Lung (tissue), 12 donors: Measurements from ENCODE around the gene ANO1. TPM values are rescaled to one million over a fixed set of nuclear protein-coding genes. Genes with fewer than 3 reads are reported as not detected.

Experiments
- ATAC-seq: fragments of 200-7000 bp; cut with Tn5 transposase; one replicate; pipeline ENCODE4 v1.9.1; 2020; ENCODE audit warnings: moderate number of reproducible peaks; ENCODE audit not compliant: insufficient read depth, low FRiP score
- DNase-seq, 3 donors: peaks; one replicate each; pipeline ENCODE4 v3.0.0-alpha.2; 2013 to 2017
- H3K27ac ChIP-seq, 2 donors: one replicate each; pipeline ENCODE4 v1.5.1; 2013; ENCODE audit warnings: mild to moderate bottlenecking in 2 of 2, moderate library complexity in 2 of 2, control low read depth in 1 of 2, inconsistent platforms in 1 of 2, low read depth in 1 of 2, low read length in 1 of 2
- H3K27me3 ChIP-seq, 3 donors: one replicate each; pipeline ENCODE4 v1.5.1; 2013; ENCODE audit warnings: low read length in 2 of 3; ENCODE audit not compliant: control insufficient read depth in 3 of 3, insufficient read depth in 3 of 3
- H3K36me3 ChIP-seq, 4 donors: one replicate each; pipeline ENCODE4 v1.5.1; 2013; ENCODE audit warnings: low read length in 4 of 4, mild to moderate bottlenecking in 1 of 4, moderate library complexity in 1 of 4; ENCODE audit not compliant: control insufficient read depth in 4 of 4, insufficient read depth in 4 of 4
- H3K4me1 ChIP-seq, 5 donors: one replicate each; pipeline ENCODE4 v1.5.1; 2013; ENCODE audit warnings: low read length in 5 of 5, mild to moderate bottlenecking in 2 of 5, moderate library complexity in 1 of 5; ENCODE audit not compliant: control insufficient read depth in 5 of 5, insufficient read depth in 5 of 5
- H3K4me3 ChIP-seq: one replicate; pipeline ENCODE4 v1.5.1; 2013; ENCODE audit warnings: mild to moderate bottlenecking, control low read depth, moderate library complexity
- H3K9ac ChIP-seq, 2 donors: one replicate each; pipeline ENCODE4 v1.5.1; 2013; ENCODE audit warnings: low read length in 2 of 2, control low read depth in 1 of 2; ENCODE audit not compliant: insufficient read depth in 1 of 2
- H3K9me3 ChIP-seq, 4 donors: one replicate each; pipeline ENCODE4 v1.5.1; 2013; ENCODE audit warnings: low read length in 3 of 4, mild to moderate bottlenecking in 1 of 4, moderate library complexity in 1 of 4; ENCODE audit not compliant: control insufficient read depth in 4 of 4, insufficient read depth in 3 of 4
- WGBS, 2 donors: extraction: QIAGEN DNeasy Blood & Tissue Kit; methylation state at CpG; one replicate each; pipeline ENCODE4 v1.1.7; 2013; 5-methylcytosine and 5-hydroxymethylcytosine counted together
- polyA plus RNA-seq, 2 donors: library from polyadenylated mRNA; stranded (reverse); fragments of 200-250 nt; gene quantifications; one replicate each; pipeline ENCODE4 v1.2.1, GENCODE V29; 2013
- total RNA-seq, 2 donors: library from RNA; depleted of rRNA in 1 of 2; stranded (reverse); fragments of >200 nt in 1 of 2; gene quantifications; one replicate each; pipeline ENCODE4 v1.2.1, GENCODE V29; 2014 to 2021
- TF ChIP-seq, protein P1 (sequence below): IDR thresholded peaks from 2 replicates; pipeline ENCODE4 v1.5.1; 2012; ENCODE audit warnings: mild to moderate bottlenecking; ENCODE audit errors: control extremely low read depth, extremely low read depth
- donor health status: control.
- donor health status: control.
- donor health status: Bipolar disorder and iron deficiency.
- donor health status: healthy.
- donor health status: DM: yes; HTN: yes; CAD: no.

The ANO1 gene
- total and polyA plus RNA-seq, 4 donors, result 1.2 to 10.8 (median 5.5) TPM

DNA sequence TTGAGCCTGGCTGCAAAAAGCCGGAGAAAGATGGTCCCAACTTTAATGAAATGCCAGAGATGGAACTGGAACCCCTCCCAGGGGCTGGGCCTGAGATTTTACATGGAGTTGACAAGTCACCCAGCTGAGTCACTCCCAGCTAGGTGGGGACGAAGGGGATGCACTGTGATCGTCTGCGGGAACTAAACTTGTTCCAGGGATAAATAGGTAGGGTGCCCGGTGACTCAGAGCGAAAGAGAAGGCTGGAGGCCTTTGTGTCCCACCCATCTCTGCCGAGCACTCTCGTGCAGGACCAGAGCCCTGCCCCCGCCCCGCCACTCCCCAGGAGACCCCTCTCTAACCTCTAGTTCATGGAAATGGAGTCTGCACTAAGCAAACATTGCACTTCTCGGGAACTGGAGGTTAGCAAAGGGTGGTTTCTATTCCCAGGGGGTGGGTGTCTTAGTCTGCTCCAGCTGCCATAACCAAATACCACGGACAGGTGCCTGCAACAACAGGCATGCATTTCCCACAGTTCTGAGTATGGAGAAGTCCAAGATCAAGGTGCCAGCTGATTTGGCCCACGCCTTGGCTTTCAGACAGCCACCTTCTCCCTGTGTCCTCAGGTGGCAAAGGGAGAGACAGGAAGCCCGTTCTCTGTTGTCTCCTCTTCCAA is 64.2 kb downstream of the ANO1 start:
- Histone ChIP-seq H3K9me3 (no peaks in the 10 kb centered on the region), H3K27ac (no peak overlapping the region), H3K36me3 (no peaks in the 10 kb centered on the region), H3K4me1 (peaks cover 0 to 20% (median 7%) of the 10 kb centered on the region in 5 donors), H3K4me3 (no peak overlapping the region), H3K27me3 (peaks cover 0 to 3% (median 3%) of the 10 kb centered on the region in 3 donors), H3K9ac (peak overlapping the region in 1 of 2 donors; percentile 32)
- 49 to 57% methylated on average over 14 of the region's 14 CpGs for WGBS, 2 donors
- DNase-seq, result peak in 2 of 3 donors; percentile 22 to 44
- no peak for ATAC-seq
- TF ChIP-seq, protein P1, sequence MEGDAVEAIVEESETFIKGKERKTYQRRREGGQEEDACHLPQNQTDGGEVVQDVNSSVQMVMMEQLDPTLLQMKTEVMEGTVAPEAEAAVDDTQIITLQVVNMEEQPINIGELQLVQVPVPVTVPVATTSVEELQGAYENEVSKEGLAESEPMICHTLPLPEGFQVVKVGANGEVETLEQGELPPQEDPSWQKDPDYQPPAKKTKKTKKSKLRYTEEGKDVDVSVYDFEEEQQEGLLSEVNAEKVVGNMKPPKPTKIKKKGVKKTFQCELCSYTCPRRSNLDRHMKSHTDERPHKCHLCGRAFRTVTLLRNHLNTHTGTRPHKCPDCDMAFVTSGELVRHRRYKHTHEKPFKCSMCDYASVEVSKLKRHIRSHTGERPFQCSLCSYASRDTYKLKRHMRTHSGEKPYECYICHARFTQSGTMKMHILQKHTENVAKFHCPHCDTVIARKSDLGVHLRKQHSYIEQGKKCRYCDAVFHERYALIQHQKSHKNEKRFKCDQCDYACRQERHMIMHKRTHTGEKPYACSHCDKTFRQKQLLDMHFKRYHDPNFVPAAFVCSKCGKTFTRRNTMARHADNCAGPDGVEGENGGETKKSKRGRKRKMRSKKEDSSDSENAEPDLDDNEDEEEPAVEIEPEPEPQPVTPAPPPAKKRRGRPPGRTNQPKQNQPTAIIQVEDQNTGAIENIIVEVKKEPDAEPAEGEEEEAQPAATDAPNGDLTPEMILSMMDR, result no peak

DNA sequence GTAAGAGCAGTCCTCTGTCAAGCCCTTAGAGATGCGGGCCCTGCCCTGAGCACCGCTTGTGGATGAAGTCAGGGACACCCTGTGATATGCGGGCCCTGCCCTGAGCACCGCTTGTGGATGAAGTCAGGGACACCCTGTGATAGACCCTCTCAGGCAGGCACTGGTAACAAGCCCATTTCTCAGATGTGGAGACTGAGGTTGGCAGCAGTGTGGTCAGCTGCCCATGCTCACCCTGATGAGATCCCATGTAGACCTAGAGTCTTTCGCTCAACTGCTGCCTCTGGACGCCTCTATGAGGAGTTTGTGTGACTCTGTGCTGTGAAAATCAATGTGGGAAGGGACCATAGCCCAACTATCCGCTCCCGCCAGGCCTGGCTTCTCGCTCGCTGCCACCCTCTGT is 66.1 kb downstream of the ANO1 start:
- no peak for ATAC-seq

DNA sequence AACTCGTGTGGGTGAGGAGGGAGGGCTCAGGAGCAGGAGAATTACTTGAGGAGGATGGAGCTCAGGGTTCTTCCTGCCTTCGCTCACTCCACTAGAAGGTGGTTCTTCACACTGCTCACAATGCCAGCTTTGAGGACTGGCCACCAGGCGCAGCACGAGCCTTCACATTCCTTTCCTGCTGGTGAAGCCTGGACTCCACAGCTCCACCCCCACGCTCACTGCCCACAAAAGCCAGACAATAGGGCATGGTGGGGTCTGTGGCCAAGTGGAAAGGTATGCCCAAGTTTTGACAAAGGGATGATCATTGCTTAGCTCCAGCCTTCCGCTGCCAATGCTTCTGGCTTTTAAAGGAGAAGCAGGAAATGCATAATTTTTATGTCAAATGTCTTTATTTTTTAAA is 67.0 kb downstream of the ANO1 start:
- DNase-seq (no peak), ATAC-seq (no peak)
- Histone ChIP-seq H3K9me3 (no peaks in the 10 kb centered on the region), H3K9ac (no peak overlapping the region), H3K27me3 (peaks cover 0 to 3% (median 3%) of the 10 kb centered on the region in 3 donors), H3K4me1 (peaks cover 0 to 20% (median 7%) of the 10 kb centered on the region in 5 donors), H3K27ac (no peak overlapping the region), H3K36me3 (no peaks in the 10 kb centered on the region), H3K4me3 (no peak overlapping the region)
- TF ChIP-seq, protein P1, result no peak
- 82 to 90% methylated on average over 6 of the region's 6 CpGs for WGBS, 2 donors

More for the DNA sequence above, 66.1 kb downstream of the ANO1 start:
- no peak for DNase-seq
- Histone ChIP-seq H3K27ac (no peak overlapping the region), H3K4me1 (peaks cover 0 to 20% (median 7%) of the 10 kb centered on the region in 5 donors), H3K36me3 (no peaks in the 10 kb centered on the region), H3K9me3 (no peaks in the 10 kb centered on the region), H3K9ac (no peak overlapping the region), H3K4me3 (no peak overlapping the region), H3K27me3 (peaks cover 0 to 3% (median 3%) of the 10 kb centered on the region in 3 donors)
- WGBS, 2 donors, result 94 to 97% methylated on average over 10 of the region's 10 CpGs
- TF ChIP-seq, protein P1, result no peak
